AML-193 (cell line): Measurements from ENCODE around the gene LHPP.
A peak's percentile ranks its signal among the peaks of the same experiment; 100 is the strongest.
"Not testable (repeated sequence)": the region's sequence is repeated elsewhere in the genome, so short reads cannot be mapped to it uniquely, and the experiment has no call there.

Source experiments
- DNase-seq, 2 experiments: peaks; one replicate each; lab custom pipeline; 2025; lab: John Stamatoyannopoulos, UW

Gene LHPP

DNA sequence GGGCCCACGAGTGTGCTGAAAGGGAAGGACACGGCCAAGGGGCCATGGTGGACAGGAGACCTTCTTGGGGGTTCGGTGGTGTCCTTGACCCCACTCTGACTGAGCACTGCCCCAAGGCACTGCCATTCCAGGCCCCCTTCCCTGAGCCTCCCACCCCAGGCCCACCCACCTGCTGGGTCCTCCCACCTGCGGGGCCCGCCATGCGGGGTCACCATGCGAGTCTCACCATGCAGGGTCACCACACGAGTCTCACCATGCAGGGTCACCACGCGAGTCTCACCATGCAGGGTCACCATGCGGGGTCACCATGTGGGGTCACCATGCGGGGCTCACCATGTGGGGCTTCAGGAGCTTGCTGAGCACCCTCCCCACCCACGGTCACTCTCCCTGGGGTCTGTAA is 76.3 kb downstream of the LHPP start:
- no peak for DNase-seq

DNA sequence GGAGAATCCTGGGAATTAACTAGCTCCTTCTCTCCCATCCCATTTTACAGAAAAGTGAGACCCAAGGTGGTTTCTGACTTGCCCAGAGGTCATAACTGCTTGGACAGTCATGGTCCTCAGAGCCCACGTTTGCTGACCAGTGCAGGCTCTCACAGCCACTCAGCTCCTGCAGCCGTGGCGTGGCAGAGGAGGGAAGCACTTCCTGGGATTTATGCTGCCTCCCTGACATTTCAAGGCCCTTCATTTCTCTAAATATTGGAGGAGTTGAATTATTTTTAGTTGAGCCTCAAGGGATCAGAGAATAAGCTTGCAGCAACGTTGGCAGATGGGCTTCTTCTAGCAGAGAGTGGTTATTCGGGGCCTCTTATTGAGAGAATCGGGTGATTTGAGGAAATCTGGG is 77.1 kb downstream of the LHPP start:
- no peak for DNase-seq

DNA sequence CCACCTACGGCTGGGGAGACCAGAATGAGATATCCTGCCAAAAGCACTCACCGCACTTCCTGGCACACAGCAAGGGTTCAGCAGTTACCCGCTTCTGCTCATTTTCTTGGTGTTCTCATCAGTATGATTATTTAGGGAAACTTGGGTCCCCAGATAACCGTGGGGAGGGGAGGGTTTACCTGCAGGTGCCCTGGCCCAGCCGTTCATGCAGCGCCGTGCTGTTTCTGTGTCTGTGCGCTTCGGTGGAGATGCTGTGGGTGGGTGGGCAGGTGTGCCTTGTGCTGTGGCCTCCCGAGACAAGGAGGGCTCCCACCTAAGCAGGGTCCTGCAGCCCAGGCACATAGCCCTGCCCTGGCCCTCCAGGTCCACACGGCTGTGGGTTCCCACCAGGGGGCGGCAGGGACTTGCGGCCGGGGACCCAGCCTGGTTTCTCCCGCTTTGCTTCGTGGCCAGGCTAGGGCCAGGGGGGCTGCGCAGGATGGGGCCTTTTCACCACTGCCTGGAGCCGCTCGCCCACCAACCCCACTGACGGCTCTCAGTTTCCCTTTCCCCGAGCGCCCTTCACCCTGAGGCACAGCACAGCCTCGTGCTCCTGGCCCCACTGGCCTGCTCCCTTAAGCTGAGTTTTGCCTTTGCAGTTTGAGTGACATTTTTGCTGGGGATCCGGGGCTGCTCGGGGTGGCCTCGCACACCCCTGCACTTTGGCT is 78.5 kb downstream of the LHPP start:
- peak in 1 of 2 experiments; percentile 11 for DNase-seq

DNA sequence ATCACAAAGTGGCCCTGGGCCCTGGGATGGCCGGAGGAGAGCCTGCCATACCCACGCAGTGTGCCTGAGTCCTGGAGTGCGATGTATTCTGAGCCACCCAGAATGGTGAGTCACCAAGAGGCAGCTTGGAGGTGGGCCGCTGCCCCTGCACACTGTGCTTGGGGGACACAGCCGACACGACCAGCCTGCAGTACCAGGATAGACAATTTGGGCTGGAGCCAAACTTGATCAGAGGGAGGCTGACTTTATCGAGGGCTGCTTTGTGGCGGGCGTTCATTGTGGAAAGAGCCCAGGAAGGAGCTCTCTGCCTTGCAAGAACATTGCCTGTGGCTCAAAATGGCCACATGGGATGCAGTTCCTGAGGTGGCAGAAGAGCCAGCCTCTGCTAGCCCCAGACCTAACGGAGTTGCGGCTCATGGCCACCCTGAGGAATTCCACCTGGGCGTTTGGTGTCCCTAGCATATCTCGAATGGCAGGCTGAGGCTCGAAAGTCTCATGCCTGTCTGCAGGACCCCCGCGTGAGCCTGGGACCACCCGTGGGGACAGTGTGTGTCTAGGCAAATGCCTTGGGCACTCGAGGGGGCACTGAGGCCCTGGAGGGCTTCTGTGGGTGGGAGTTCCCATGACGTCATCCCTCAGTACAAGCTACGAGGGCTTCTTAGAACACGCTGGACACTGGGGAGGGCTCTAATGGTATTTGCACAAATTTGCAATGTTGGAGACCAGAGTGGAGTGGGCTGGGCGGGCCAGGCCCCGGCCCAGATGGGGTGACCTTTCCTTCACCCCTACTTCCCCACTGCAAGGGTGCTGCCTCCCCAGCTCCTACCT is 79.7 kb downstream of the LHPP start:
- DNase-seq, result no peak

DNA sequence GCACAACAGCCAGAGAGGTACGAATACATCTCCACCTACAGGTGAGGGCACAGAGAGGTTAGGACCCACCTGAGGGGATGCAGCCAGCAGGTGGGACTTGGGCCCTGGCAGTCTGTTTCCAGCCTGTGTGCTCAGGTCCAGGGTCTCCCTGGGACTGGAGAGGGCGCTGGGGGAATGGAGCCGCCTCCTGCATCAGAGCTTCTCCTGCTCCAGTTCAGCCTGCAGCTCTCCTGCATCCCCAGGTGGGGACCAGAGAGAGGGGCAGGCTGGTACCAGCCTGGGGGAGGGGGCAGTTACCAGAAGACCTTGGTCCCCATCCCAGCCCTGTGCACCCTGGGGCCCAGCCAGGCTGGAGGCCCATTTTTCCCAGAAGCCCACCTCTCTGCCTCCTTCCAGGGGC is 80.7 kb downstream of the LHPP start:
- DNase-seq, result no peak

DNA sequence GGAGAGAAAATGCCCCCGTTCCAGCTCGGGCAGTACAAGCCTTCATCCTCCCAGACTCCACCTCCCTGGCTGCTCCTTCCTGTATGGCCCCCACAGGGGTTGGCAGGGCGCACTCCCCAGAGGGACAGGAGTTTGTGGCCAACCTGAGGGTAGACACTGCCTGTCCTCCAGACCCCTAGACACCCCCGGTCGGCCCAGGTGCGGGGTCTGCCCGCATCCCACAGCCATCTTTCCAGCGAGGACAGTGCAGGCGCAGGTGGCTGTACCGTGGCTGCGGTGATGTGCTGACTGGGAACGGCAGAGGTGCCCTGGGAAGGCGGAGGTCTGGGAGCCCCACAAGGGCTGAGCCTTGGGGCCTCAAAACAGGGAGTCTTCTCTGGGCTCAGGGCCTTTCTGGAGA is 81.5 kb downstream of the LHPP start:
- DNase-seq, result no peak

DNA sequence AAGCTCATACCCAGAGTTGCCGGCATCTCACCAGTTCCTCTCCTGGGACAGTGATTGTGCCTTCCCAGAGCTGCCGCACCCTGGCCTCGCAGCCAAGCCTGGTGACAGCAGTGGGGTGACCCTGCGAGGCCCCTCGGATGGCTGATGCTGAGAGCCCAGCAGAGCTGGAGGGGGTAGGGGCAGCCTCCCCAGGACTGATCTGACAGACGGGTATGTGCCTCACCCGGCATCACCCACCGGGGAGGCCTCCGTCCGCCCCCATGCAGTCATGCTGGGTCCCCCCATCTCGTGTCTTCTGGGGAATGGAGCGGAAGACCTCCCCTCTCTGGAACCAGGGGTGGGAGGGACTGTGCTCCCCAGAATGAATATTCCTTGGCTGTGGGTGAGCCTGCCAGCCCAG is 82.3 kb downstream of the LHPP start:
- DNase-seq, result no peak

DNA sequence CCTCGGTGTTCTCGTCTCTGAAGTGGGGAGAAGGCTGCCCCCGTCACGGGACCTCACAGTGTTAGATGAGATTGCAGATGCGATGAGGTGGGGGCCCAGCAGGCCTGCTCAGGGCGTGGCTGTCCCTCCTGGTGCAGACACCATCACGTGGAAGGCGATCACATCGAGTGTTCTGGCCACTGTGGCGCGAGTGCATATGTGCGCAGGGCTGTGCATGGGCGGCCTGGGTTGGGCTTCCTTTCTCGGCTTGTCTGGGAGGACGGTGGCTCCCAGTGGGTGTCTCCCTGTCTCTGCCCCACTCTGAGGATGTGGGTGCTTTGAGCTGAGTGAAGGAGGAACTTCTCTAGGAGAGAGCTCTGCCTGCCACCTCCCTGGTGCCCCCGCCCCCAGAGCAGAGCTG is 83.1 kb downstream of the LHPP start:
- DNase-seq, result no peak

DNA sequence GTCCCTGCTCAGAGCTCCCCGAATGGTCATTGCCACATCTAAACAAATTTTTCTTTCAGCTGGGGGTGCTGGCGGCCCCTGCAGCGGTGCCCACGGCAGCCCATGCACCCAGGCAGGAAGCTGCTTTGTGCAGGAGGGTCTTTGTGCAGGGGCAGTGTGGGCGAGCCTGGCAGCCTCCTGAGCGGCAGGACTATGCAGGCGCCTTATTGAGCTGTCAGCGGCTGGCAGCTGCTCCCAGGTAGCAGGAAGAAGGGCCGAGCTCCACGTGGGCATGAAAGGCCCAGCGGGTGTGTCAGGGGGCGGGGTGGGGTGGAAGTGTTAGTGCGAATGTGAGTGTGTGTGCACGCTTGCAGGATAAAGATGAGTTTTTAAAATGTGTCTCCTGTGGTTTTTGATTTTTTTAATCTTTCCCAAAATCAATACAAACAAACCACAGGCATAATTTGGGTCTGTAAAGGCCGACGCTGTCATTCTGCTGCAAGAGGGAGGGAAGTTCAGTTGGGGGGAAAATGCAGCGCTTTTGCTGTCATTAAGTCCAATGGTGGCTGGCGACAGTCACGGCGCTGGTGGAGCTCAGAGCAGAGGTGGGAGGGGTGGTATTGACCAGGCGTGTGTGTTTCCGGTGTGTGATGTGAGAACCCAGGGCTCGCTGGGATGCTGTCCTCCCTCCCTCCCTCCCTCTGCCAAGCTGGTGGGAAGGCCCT is 83.9 kb downstream of the LHPP start:
- no peak for DNase-seq

DNA sequence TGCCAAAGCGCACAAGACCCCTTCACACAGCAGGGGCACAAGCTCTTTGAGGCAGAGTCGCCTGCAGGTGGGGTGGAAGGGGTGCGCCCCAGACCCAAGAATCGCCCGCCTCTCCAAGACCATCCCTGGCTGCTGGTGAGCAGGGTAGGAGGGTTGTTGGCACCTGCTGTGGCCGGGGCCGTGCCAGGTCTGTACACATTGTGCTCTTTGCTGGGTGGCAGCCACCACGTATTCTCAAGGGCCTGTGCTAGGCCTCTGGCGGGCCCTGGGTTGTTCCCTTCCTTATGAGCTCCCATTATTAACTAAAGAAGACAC is 84.4 kb downstream of the LHPP start:
- DNase-seq, result no peak

DNA sequence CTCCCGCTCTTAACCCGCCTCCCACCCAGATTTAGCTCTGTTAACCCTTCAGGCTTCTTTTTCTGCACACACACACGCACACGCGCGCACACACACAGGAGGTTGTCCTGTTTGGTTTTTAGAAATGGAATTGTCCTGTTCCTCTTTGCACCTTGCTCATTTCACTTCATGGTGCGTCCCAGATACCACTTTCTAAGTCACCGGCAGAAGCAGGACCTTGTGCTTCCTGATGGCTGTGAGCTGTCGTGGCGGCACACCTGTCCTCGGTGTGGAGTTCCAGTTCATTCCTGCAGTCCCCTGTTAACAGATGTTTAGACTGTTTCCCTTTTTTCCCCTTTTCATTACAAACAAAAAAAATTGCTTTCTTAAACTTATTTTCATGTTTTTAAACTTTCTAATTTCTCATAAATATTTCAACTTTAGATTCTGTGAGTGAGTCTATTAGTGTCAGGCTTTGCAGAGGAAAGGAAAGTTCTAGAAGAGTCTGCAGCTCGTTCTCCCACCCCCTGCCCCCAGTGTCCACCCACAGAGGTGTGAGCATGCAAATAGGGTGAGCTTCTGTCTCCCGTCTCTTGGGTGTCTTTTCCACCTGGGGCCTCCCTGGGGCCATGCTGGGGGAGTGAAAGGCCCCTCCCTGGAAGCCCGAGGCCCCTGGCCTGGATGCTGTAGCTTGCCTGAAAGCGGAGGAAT is 85.5 kb downstream of the LHPP start:
- DNase-seq, result no peak

DNA sequence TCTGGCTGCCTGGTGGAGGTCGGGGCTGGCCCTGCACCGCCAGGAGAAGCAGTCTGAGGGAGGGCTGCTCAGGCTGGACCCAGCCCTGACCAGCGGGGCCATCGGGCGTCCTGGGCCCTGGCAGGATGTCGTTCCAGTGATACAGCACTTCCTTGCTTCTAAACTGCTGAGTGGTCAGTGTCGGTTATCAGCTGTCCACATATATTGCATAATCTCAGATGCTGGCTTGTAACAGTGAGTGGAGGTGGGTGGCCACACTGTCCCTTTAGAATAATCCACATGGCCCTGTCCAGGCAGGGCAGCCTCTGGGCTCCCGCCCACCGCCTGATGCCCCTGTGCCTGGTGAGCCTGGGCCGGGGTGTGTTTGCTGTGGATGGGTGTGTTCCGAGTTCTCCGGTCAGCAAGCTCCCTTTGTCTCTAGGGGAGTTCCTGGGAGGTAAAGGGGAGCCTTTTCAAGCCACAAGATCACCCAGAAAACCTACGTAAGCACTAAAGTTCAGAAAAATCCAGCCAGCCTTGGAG is 86.1 kb downstream of the LHPP start:
- no peak for DNase-seq

DNA sequence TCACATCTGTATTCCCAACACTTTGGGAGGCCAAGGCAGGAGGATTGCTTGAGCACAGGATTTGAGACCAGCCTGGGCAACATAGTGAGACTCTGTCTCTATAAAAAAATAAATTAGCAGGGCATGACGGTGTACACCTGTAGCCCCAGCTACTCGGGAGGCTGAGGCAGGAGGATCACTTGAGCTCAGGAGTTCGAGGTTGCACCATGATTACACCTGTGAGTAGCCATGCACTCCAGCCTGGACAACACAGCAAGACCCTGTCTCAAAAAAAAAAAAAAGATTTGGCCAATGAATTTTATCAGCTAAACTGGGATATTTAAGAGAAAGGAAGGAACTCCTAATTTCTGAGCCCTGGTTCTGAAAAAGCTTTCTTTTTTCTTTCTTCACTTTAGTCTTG is 87.5 kb downstream of the LHPP start:
- DNase-seq, result not testable (repeated sequence)

DNA sequence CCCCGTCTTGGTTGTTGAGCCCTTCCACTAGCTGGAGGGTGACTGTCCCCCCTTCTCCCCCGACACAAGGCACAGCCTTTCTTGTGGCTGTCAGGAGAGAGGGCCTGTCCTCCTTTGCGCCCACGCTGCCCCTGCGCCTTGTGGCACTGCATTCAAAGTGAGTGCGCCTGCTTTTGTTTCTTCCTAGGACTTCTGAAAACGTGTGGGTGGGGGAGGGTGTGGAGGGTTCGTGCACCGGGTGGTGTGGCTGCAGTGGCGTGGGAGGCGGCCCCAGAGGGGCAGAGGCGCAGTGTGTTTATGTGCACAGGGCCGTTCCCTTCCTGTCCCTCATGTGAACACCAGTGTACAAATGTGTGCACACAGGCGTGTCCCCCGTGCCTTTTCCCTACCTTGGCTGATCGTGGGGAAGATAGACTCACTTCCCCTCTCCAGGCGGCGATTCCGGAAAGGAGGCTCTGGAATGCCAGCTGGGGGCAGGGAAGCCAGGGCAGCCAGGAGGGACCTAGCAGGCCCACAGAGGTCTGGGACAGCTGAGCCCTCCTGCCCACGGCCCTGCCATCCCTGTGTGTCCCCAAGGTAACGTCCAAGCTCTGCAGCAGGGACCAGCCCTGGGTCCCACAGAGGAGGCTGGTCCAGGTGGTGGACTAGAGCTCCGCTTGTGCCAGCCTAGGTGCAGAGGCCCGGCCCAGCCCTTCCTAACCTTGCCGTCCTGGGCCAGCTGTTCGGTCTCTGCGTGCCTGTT is 88.8 kb downstream of the LHPP start:
- DNase-seq, result no peak

DNA sequence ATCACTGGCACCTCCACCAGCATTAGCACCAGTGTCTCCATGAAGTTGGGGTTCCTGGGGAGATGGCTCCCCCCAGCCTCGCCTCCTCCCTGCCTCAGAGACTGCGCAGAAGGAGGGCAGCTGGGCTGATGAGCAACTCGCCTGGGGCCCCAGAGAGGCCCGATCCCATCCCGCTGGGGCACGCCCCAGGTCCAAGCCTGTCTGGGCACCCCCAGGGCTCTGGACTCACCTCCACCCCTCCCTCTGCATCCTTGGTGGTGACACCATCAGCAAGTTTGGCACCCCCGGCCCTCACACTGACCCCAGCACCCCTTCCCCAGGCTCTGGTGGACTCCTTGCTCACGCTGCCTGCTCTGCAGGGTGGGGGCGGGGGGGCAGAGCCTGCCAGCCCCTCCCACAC is 89.5 kb downstream of the LHPP start:
- no peak for DNase-seq

DNA sequence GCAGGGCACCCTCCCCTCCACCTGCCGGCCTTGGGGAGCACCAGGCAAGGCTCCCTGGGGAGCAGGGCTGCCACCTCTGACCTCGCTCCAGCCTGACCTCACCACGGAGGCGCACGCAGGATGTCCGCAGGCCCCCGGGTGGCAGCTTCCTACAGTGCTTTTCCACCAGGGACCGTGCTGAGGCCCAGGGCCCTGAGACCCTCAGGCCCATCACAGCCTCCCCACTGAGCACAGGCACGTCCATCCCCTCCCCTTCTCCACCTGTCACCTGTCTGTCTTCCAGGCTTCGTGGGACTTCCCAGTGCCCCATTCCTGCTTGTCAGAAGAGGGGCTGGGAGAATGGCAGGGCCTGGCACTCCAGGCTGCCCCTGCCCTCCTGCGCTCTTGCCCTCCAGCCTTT is 90.1 kb downstream of the LHPP start:
- DNase-seq, result no peak

DNA sequence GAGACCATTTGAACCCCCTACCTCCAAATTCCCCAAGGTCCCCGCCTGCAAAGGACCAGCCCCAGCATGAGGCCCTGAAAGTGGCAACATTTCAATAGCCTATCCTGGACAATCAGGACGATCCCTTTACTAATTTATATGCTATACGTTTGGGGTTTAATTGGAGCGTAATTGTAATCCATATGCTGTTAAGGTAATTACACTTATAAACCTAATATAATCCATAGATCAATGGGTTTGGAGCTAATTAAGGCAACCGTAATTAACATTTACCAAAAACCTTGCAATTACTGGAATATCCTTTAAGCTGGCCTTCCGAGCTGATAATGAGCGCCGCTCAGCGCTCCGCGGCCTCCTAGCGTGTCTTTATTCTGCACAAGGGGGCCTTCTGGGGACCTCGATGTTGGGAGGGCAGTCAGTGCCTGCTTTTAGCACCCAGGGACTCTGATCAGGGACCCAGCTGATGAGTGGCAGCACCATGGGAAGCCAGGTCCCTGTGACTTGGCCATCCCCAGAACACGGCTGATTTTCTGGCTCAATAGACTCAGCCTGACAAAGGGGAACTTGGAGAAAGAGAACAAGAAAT is 91.2 kb downstream of the LHPP start:
- no peak for DNase-seq

DNA sequence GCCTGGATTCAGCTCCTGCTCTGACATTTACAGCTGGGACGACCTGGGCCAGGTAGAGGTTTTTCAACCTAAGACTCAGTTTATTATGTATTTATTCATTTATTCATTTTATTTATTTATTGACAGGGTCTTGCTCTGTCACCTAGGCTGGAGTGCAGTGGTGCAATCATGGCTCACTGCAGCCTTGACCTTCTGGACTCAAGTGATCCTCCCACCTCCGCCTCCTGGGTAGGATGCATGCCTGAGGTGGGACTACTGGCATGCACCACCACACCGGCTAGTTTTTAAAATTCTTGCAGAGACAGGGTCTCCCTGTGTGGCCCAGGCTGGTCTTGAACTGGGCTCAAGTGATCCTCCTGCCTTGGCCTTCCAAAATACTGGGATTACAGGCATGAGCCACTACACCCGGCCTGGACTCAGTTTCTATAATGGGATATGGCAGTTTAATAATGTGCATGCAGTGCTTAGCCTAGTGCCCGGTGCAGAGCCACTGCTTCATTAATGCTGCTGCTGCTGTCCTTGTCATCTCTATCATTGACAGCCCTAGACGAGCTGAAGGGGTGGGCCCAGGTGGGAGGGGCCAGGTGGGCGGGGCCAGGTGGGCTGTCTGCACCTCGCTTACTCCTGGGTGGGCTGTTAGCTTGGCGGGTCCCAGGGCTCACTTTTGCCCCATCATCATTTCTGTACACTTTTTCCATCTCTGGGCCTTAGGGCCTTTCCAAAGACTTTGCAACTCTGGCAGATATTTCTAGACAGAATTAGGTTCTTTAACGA is 92.6 kb downstream of the LHPP start:
- no peak for DNase-seq

DNA sequence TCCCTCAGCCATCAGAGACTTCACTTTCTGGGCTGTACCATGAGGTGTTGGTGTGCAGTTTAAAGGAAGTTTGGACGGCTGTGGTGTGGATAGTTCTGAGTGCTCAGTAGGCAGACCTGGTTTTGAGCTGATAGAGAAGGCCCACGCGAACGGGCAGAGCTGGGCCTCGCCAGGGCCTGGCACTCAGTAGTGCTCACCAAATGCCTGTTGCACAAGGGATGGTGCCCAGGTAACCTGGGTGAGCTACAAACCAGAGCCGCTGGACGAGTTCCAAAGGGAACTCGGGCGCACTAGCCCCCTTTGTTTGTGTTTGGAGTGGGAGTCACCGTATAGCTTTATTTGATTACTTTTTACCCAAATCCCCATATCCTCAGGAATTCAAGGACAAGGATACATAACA is 95.5 kb downstream of the LHPP start:
- no peak for DNase-seq

DNA sequence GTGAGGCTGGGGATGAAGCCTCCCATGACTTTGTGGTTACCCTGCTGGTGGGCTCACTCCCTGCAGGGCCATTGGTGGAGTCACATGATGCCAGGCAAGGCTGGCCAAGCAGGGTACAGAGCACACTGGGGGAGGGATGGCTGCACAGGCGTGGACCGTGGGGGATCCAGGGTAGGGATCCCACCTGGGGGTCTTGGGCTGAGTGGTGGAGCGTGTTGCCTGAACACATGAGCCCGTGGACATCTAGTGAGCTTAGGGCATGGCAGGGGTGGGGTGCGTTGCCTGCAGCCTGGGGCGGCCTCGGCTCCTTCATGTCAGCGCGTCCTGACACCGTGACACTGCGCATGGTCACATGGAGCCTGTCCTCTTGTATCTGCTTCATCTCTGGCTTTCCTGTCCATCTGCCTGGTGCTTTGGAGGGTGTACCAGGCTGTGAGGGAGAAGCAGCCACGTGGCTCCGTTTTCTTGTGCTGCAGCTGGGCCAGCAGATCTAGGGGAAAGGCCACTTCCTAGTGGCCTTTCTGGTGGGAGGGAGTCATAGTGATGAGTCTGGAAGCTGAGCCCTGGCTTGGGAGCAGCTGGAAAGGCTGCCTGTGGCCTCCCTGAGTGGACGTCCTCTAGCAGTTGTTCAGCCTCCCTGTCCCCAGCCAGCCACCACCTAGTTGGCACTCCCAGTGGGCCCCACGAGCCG is 96.2 kb downstream of the LHPP start:
- DNase-seq, result no peak
